Activated naive CD8-positive, alpha-beta T cell treated with anti-CD3 and anti-CD28 coated beads for 36 hours (primary cell): ENCODE measurements around the gene ACSL1. TPM values are rescaled to one million over a fixed set of nuclear protein-coding genes. Genes with fewer than 3 reads are reported as not detected.
A peak's percentile ranks its signal among the peaks of the same experiment; 100 is the strongest.

Experiments
- DNase-seq: peaks from one replicate; pipeline ENCODE4 v3.0.0; 2021
- H3K27ac Mint-ChIP-seq: one replicate; pipeline ENCODE4 v1.8.0; 2022; ENCODE audit warnings: mild to moderate bottlenecking, moderate library complexity, mixed read lengths
- H3K27me3 Mint-ChIP-seq: one replicate; pipeline ENCODE4 v1.8.0; 2022; ENCODE audit warnings: mild to moderate bottlenecking, mixed read lengths
- H3K36me3 Mint-ChIP-seq: one replicate; pipeline ENCODE4 v1.8.0; 2021; ENCODE audit warnings: mild to moderate bottlenecking, mixed read lengths
- H3K4me1 Mint-ChIP-seq: one replicate; pipeline ENCODE4 v1.8.0; 2021; ENCODE audit warnings: mixed read lengths
- H3K4me3 Mint-ChIP-seq: one replicate; pipeline ENCODE4 v1.8.0; 2022; ENCODE audit warnings: mild to moderate bottlenecking, moderate library complexity, mixed read lengths
- H3K9me3 Mint-ChIP-seq: one replicate; pipeline ENCODE4 v1.8.0; 2022; ENCODE audit warnings: mixed read lengths
- total RNA-seq, 2 experiments: library from RNA; stranded (reverse); gene quantifications; one replicate each; pipeline ENCODE4 v1.2.3, GENCODE V29; 2021

ACSL1 gene
- total RNA-seq, 2 experiments from 2014 or later: 15.0 to 15.9 TPM

- Mint-ChIP-seq H3K27ac (no peak overlapping the region), H3K27me3 (no peaks in the 10 kb centered on the region), H3K9me3 (no peaks in the 10 kb centered on the region), H3K4me3 (no peak overlapping the region), H3K4me1 (no peaks in the 10 kb centered on the region), H3K36me3 (peaks cover 18% of the 10 kb centered on the region)
- DNase-seq: no peak
Observed at GRCh38 chr4:184769141-184769765, 56.5 kb downstream of the ACSL1 start.

DNA sequence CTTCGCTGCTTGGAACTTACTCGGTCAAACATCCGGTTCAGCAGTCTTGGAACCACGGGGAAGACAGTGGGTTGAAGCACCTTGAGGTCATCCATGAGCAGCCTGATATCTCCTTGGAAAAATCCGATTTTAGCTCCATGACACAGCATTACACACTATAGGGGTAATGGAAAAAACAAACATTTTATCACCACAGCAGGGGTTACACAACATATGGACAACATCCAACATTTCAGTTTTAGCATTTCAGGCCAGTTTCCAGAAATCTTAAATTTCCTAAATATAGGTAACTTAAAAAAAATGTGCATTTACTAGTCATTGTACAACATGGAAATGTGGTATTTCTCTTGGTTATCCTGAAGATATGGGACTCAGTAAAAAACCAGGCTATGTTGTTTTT is 57.5 kb downstream of the ACSL1 start:
- Mint-ChIP-seq H3K4me1 (no peaks in the 10 kb centered on the region), H3K27me3 (no peaks in the 10 kb centered on the region), H3K27ac (no peak overlapping the region), H3K4me3 (no peak overlapping the region), H3K36me3 (peaks cover 19% of the 10 kb centered on the region), H3K9me3 (no peaks in the 10 kb centered on the region)
- no peak for DNase-seq

- peaks cover 13% of the 10 kb centered on the region for H3K4me1 Mint-ChIP-seq
- H3K27ac Mint-ChIP-seq: no peak overlapping the region
- H3K4me3 Mint-ChIP-seq: no peak overlapping the region
- no peaks in the 10 kb centered on the region for H3K27me3 Mint-ChIP-seq
- DNase-seq: no peak
- H3K9me3 Mint-ChIP-seq: no peaks in the 10 kb centered on the region
- H3K36me3 Mint-ChIP-seq: peaks cover 26% of the 10 kb centered on the region
Observed at GRCh38 chr4:184766446-184766845, 59.3 kb downstream of the ACSL1 start.

DNA sequence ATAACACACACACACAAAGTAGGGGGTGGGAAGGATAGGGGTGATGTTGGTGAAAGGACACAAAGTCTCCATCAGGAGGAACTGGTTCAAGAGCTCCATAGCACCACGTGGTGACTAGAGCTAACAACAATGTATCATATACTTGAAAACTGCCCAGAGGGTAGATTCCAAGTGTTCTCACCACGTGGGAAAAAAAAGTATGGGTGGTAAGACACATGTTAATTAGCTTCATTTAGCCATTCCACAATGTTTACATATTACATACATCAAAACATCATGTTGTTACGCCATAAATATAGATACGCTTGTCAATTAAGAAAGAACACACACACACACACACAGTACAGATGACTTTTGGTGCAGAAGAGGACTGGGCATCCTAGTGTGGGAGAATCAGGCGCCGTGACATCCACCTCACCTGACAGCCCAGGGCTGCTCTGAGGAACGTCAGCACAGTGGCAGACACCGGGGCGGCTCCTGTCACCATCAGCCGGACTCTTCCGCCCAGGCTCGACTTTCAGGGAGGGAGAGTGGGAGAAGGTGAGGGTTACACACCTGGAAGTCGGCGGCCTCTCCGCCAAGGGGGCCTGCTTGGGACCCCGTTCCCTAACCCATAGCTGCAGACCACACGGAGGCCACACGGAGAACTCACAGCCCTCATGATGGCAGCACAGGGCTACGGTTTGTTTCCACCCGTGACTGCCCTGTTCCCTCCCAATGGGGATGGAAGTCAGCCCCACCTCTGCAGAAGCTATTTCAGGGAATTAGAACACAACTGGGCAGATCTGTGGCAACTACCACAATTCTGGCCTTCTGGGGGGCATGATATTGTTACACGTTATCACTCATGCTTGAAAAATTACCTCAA is 60.1 kb downstream of the ACSL1 start:
- Mint-ChIP-seq H3K4me1 (peaks cover 13% of the 10 kb centered on the region), H3K27me3 (no peaks in the 10 kb centered on the region), H3K4me3 (no peak overlapping the region), H3K9me3 (no peaks in the 10 kb centered on the region), H3K27ac (no peak overlapping the region), H3K36me3 (peaks cover 31% of the 10 kb centered on the region)
- no peak for DNase-seq

- Mint-ChIP-seq H3K27me3 (no peaks in the 10 kb centered on the region), H3K4me3 (no peak overlapping the region), H3K9me3 (no peaks in the 10 kb centered on the region), H3K4me1 (peaks cover 13% of the 10 kb centered on the region), H3K27ac (no peak overlapping the region), H3K36me3 (peaks cover 38% of the 10 kb centered on the region)
- no peak for DNase-seq
Observed at GRCh38 chr4:184764601-184765000, 61.2 kb downstream of the ACSL1 start.

- H3K4me1 Mint-ChIP-seq: peaks cover 13% of the 10 kb centered on the region
- H3K27ac Mint-ChIP-seq: peak overlapping the region; percentile 0
- no peak overlapping the region for H3K4me3 Mint-ChIP-seq
- peaks cover 47% of the 10 kb centered on the region for H3K36me3 Mint-ChIP-seq
- no peak for DNase-seq
- peaks cover 2% of the 10 kb centered on the region for H3K9me3 Mint-ChIP-seq
- H3K27me3 Mint-ChIP-seq: no peaks in the 10 kb centered on the region
Observed at GRCh38 chr4:184763150-184763780, 62.5 kb downstream of the ACSL1 start.

- Mint-ChIP-seq H3K27me3 (no peaks in the 10 kb centered on the region), H3K4me3 (peak overlapping the region; percentile 37), H3K27ac (peak overlapping the region; percentile 87), H3K9me3 (peaks cover 2% of the 10 kb centered on the region), H3K36me3 (peaks cover 43% of the 10 kb centered on the region), H3K4me1 (peaks cover 13% of the 10 kb centered on the region)
- DNase-seq: peak; percentile 30
Observed at GRCh38 chr4:184762100-184762499, 63.7 kb downstream of the ACSL1 start.

DNA sequence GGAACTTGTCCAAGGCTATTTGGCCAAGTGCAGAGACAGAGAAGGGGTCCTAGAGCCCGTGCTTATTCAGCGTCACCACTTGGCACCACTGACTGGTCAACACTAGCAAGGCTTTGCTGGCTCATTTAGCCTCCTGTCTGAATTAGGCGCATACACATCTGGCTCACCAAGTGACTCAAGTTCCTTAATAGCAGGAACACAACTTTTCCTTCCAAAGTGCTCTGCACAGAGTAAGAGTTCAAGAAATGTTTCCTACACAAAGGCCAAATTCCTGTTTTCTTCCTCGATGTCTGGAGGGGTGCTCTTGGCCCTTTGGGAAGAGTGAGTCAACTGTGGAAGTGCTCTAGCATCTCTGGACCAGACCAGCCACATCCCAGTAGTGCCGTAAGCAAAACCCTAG is 65.1 kb downstream of the ACSL1 start:
- Mint-ChIP-seq H3K27me3 (no peaks in the 10 kb centered on the region), H3K4me1 (peaks cover 13% of the 10 kb centered on the region), H3K27ac (no peak overlapping the region), H3K9me3 (peaks cover 2% of the 10 kb centered on the region), H3K36me3 (peaks cover 36% of the 10 kb centered on the region), H3K4me3 (no peak overlapping the region)
- DNase-seq: no peak

- no peak overlapping the region for H3K4me3 Mint-ChIP-seq
Observed at GRCh38 chr4:184757810-184758209, 68.0 kb downstream of the ACSL1 start.

DNA sequence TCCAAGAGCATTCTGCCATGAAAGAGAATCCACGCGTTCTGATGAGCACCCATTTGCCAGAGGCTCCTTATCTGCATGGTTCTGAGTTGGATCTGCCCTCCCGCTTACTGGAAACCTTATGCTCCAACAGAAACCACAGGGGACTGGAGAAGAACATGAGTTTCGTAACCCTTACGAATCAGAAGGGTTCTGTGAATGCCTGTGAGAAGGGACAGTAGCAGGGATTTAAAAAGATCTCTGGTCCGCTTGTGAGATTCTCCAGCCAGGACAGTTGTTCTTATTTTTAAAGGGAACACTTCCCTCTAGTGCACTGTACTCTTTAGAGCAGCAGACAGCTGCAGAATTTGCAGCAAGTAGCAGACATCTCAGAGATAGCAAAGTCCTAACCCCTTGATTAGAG is 69.4 kb downstream of the ACSL1 start:
- H3K4me3 Mint-ChIP-seq: no peak overlapping the region
- DNase-seq: no peak
- H3K27ac Mint-ChIP-seq: no peak overlapping the region
- peaks cover 2% of the 10 kb centered on the region for H3K9me3 Mint-ChIP-seq
- peaks cover 24% of the 10 kb centered on the region for H3K36me3 Mint-ChIP-seq
- peaks cover under 1% of the 10 kb centered on the region for H3K4me1 Mint-ChIP-seq
- no peaks in the 10 kb centered on the region for H3K27me3 Mint-ChIP-seq

More at GRCh38 chr4:184757810-184758209, 68.0 kb downstream of the ACSL1 start:
- H3K4me1 Mint-ChIP-seq: peaks cover 12% of the 10 kb centered on the region
- H3K27me3 Mint-ChIP-seq: no peaks in the 10 kb centered on the region
- H3K9me3 Mint-ChIP-seq: peaks cover 2% of the 10 kb centered on the region
- no peak for DNase-seq
- H3K36me3 Mint-ChIP-seq: peaks cover 31% of the 10 kb centered on the region
- H3K27ac Mint-ChIP-seq: no peak overlapping the region

DNA sequence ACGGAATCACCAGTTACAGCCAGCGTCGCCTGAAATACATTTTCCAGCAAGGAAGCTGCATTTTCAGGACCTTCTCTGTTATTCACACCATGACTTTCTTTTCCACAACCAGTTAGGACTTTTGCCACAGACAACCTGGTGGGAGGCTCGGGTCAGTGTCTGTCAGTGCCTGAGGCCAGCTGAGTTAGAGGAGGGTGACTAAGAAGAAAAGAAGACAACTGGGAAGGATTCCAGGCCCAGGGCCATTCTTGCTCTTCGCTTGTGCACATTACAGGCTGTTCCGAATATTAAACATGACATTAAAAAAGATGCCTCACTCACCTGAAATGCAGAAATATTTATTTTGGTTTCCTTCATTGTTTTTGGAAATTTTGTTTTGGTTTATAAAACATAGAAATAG is 70.5 kb downstream of the ACSL1 start:
- no peak overlapping the region for H3K27ac Mint-ChIP-seq
- peaks cover 2% of the 10 kb centered on the region for H3K9me3 Mint-ChIP-seq

DNA sequence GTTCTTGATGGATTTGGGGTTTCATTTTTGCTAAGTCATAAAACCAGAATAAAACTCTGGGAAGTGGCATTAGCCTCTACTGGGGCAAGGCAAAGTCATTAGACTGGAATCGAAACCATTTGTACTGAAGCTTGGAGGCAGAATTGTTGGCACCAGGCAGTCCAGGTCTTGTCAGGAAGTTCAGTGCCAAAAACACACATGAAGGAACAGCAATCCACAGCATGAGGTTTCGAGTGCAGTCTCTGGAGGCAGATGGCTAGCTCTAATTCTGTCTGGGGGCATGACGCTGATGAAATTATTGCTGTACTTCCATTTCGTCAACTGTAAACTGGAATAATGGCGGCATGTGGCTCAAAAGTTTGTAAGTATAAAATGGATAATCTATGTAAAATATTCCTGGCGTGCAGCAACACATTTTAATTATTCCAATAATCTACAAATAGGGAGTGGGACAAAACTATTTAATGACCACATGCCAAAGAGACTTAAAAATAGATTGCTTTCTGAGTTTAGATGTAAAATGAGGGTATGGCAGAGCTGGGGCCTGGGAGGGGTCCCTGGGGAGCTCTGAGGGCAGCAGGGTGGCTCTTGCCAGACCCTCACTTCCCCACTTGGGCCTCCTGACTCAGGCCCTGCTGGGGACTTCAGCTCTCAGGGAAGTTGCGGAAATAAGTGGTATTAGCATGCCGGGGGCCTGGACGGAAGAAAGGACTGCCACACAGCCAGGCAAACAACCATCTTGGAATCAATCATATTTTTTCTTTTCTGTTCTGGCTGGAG is 73.1 kb downstream of the ACSL1 start:
- Mint-ChIP-seq H3K9me3 (no peaks in the 10 kb centered on the region), H3K4me1 (no peaks in the 10 kb centered on the region), H3K4me3 (no peak overlapping the region), H3K27ac (no peak overlapping the region), H3K36me3 (peaks cover 2% of the 10 kb centered on the region), H3K27me3 (peaks cover 4% of the 10 kb centered on the region)
- no peak for DNase-seq

More for the DNA sequence above, 70.5 kb downstream of the ACSL1 start:
- Mint-ChIP-seq H3K27me3 (peaks cover 1% of the 10 kb centered on the region), H3K36me3 (peaks cover 17% of the 10 kb centered on the region), H3K4me1 (no peaks in the 10 kb centered on the region), H3K4me3 (no peak overlapping the region)
- no peak for DNase-seq

- Mint-ChIP-seq H3K9me3 (no peaks in the 10 kb centered on the region), H3K4me3 (no peak overlapping the region), H3K27ac (no peak overlapping the region), H3K27me3 (peaks cover 4% of the 10 kb centered on the region), H3K36me3 (peaks cover 2% of the 10 kb centered on the region), H3K4me1 (peaks cover 7% of the 10 kb centered on the region)
- no peak for DNase-seq
Observed at GRCh38 chr4:184751585-184751956, 74.2 kb downstream of the ACSL1 start.

GRCh38 chr4:184750926-184751584 is 74.7 kb downstream of the ACSL1 start:
- H3K4me1 Mint-ChIP-seq: peaks cover 12% of the 10 kb centered on the region
- no peak for DNase-seq
- H3K36me3 Mint-ChIP-seq: peaks cover 2% of the 10 kb centered on the region
- H3K27me3 Mint-ChIP-seq: peaks cover 4% of the 10 kb centered on the region
- H3K9me3 Mint-ChIP-seq: no peaks in the 10 kb centered on the region
- no peak overlapping the region for H3K4me3 Mint-ChIP-seq
- no peak overlapping the region for H3K27ac Mint-ChIP-seq
